SK-N-SH (cell line): Measurements from ENCODE around the gene GLIPR1L1. TPM values are rescaled to one million over a fixed set of nuclear protein-coding genes. Genes with fewer than 3 reads are reported as not detected.

Experiments used
- CTCF ChIA-PET: fragments of 300-600, 350-600 bp; formaldehyde crosslinking; extraction: SDS; loops from one replicate; lab custom pipeline; 2021; lab: Yijun Ruan, JAX
- POLR2A ChIA-PET: fragments of 350-600 bp; sonication (Branson Sonifier 250); formaldehyde crosslinking; extraction: SDS; loops from one replicate; lab custom pipeline; 2020; ENCODE audit warnings: antibody characterized with exemption, inconsistent platforms; lab: Yijun Ruan, JAX
- DNase-seq: peaks from one replicate; pipeline ENCODE4 v3.0.0; 2012
- H2AFZ ChIP-seq: fragments of 200-600 bp; sonication (generic); 2 replicates; pipeline ENCODE4 v1.8.1; 2016; ENCODE audit warnings: antibody characterized with exemption, mild to moderate bottlenecking, low read depth
- H3F3A ChIP-seq: fragments of 200-600 bp; sonication (generic); replicated peaks from 2 replicates; pipeline ENCODE3; 2016; ENCODE audit warnings: antibody characterized with exemption, mild to moderate bottlenecking; ENCODE audit not compliant: insufficient read depth
- H3K27ac ChIP-seq, 2 experiments: fragments of 200-500 bp in 1 of 2; fragments of 200-600 bp in 1 of 2; sonication (Bioruptor generic) in 1 of 2; sonication (generic), shearing (Covaris generic) in 1 of 2; 2 replicates each; pipeline versions ENCODE4 v1.5.1 to v1.6.1; 2014 to 2016; ENCODE audit warnings: low read depth in 2 of 2, inconsistent platforms in 1 of 2, low read length in 1 of 2, mild to moderate bottlenecking in 1 of 2, mixed read lengths in 1 of 2
- H3K27me3 ChIP-seq: fragments of 200-600 bp; sonication (generic), shearing (Covaris generic); 2 replicates; pipeline ENCODE4 v1.6.1; 2016; ENCODE audit warnings: mixed run types; ENCODE audit not compliant: insufficient read depth
- H3K36me3 ChIP-seq, 2 experiments: fragments of 200-500 bp in 1 of 2; fragments of 200-600 bp in 1 of 2; sonication (Bioruptor generic) in 1 of 2; sonication (generic) in 1 of 2; replicated peaks in 1 of 2; 2 replicates each; pipeline versions ENCODE3 to v1.5.1; 2014 to 2016; ENCODE audit warnings: low read length in 1 of 2, mild to moderate bottlenecking in 1 of 2; ENCODE audit not compliant: insufficient read depth in 2 of 2, control insufficient read depth in 1 of 2
- H3K4me1 ChIP-seq, 2 experiments: fragments of 200-500 bp in 1 of 2; fragments of 200-600 bp in 1 of 2; sonication (Bioruptor generic) in 1 of 2; sonication (generic), shearing (Covaris generic) in 1 of 2; 2 replicates each; pipeline versions ENCODE4 v1.5.1 to v1.6.1; 2014 to 2016; ENCODE audit warnings: low read depth in 1 of 2, low read length in 1 of 2, mixed run types in 1 of 2; ENCODE audit not compliant: insufficient read depth in 2 of 2, control insufficient read depth in 1 of 2
- H3K4me2 ChIP-seq: fragments of 200-600 bp; sonication (generic), shearing (Covaris generic); 2 replicates; pipeline ENCODE4 v1.6.1; 2017; ENCODE audit warnings: mixed run types
- H3K4me3 ChIP-seq, 2 experiments: fragments of 200-500 bp in 1 of 2; fragments of 200-600 bp in 1 of 2; sonication (Bioruptor generic) in 1 of 2; sonication (generic), shearing (Covaris generic) in 1 of 2; 2 replicates each; pipeline versions ENCODE4 v1.5.1 to v1.8.1; 2014 to 2016; ENCODE audit warnings: low read depth in 2 of 2, inconsistent platforms in 1 of 2, low read length in 1 of 2, mild to moderate bottlenecking in 1 of 2, mixed read lengths in 1 of 2, moderate library complexity in 1 of 2
- H3K79me2 ChIP-seq: fragments of 200-600 bp; sonication (generic); 2 replicates; pipeline ENCODE4 v1.8.1; 2017; ENCODE audit warnings: mild to moderate bottlenecking; ENCODE audit not compliant: insufficient read depth
- H3K9ac ChIP-seq: fragments of 200-600 bp; sonication (generic); 2 replicates; pipeline ENCODE4 v1.6.1; 2017; ENCODE audit warnings: mixed run types
- H3K9me2 ChIP-seq: fragments of 200-600 bp; sonication (generic); 2 replicates; pipeline ENCODE4 v1.6.1; 2017; ENCODE audit warnings: mixed run types
- H3K9me3 ChIP-seq: fragments of 200-600 bp; sonication (generic); 2 replicates; pipeline ENCODE4 v1.6.1; 2017; ENCODE audit warnings: mixed run types, mild to moderate bottlenecking, moderate library complexity
- H4K20me1 ChIP-seq: fragments of 200-600 bp; sonication (generic); 2 replicates; pipeline ENCODE4 v1.6.1; 2017; ENCODE audit warnings: mild to moderate bottlenecking, mixed run types; ENCODE audit not compliant: insufficient read depth
- ELF1 ChIP-seq: IDR thresholded peaks from 2 replicates; pipeline ENCODE4 v1.4.0; 2012
- EP300 ChIP-seq, 2 experiments: IDR thresholded peaks; 2 replicates each; pipeline versions ENCODE4 v1.4.0 to v1.6.1; 2012; ENCODE audit warnings: borderline replicate concordance in 1 of 2, low read depth in 1 of 2, low read length in 1 of 2
- EZH2phosphoT487 ChIP-seq: fragments of 200-600 bp; sonication (generic); IDR thresholded peaks from 2 replicates; pipeline ENCODE4 v1.6.1; 2017; ENCODE audit warnings: low read depth, mixed run types, mild to moderate bottlenecking, antibody characterized with exemption, moderate library complexity, borderline replicate concordance
- FOSL2 ChIP-seq: IDR thresholded peaks from 2 replicates; pipeline ENCODE4 v1.4.0; 2012; ENCODE audit warnings: low read depth, mild to moderate bottlenecking, moderate library complexity, borderline replicate concordance
- FOXJ3 ChIP-seq: sonication (generic); formaldehyde crosslinking; IDR thresholded peaks from 2 replicates; pipeline ENCODE4 v1.5.1; 2020; ENCODE audit warnings: mild to moderate bottlenecking, missing genetic modification reagents
- JUND ChIP-seq: IDR thresholded peaks from 2 replicates; pipeline ENCODE4 v1.4.0; 2012
- MXI1 ChIP-seq: IDR thresholded peaks from 2 replicates; pipeline ENCODE4 v1.6.1; 2012; ENCODE audit warnings: mild to moderate bottlenecking, low read depth, low read length, improper control_type of control experiment
- NFIC ChIP-seq: IDR thresholded peaks from 2 replicates; pipeline ENCODE4 v1.4.0; 2012; ENCODE audit warnings: borderline replicate concordance
- NRF1 ChIP-seq: IDR thresholded peaks from 2 replicates; pipeline ENCODE4 v1.6.1; 2012; ENCODE audit warnings: low read depth, mild to moderate bottlenecking, low read length
- POLR2AphosphoS5 ChIP-seq: IDR thresholded peaks from 2 replicates; pipeline ENCODE4 v1.6.1; 2012; ENCODE audit warnings: low read depth, low read length
- RCOR1 ChIP-seq: fragments of 150-350 bp; IDR thresholded peaks from 2 replicates; pipeline ENCODE4 v1.6.1; 2017; ENCODE audit warnings: antibody characterized with exemption, low read length
- RXRA ChIP-seq: IDR thresholded peaks from 2 replicates; pipeline ENCODE4 v1.4.0; 2012; ENCODE audit warnings: low read depth, mild to moderate bottlenecking, borderline replicate concordance
- SIN3A ChIP-seq: IDR thresholded peaks from 2 replicates; pipeline ENCODE4 v1.6.1; 2012; ENCODE audit warnings: low read depth, mild to moderate bottlenecking, low read length, moderate library complexity, borderline replicate concordance
- SMC3 ChIP-seq: IDR thresholded peaks from 2 replicates; pipeline ENCODE4 v1.6.1; 2012; ENCODE audit warnings: low read depth, low read length, improper control_type of control experiment
- TEAD4 ChIP-seq: IDR thresholded peaks from 2 replicates; pipeline ENCODE4 v1.4.0; 2012; ENCODE audit warnings: mild to moderate bottlenecking, borderline replicate concordance; ENCODE audit not compliant: insufficient read depth
- WGBS: methylation state at CpG from one replicate; pipeline ENCODE4 v1.1.6; 2017; ENCODE audit warnings: low lambda C conversion rate; 5-methylcytosine and 5-hydroxymethylcytosine counted together
- polyA plus RNA-seq, 3 experiments: library from polyadenylated mRNA; depleted of rRNA; stranded (reverse); fragments of >200 nt; gene quantifications; 2 replicates each; pipeline ENCODE4 v1.2.3, GENCODE V29; 2012
- TF ChIP-seq, protein P1 (sequence below): IDR thresholded peaks from 2 replicates; pipeline ENCODE4 v1.4.0; 2012; ENCODE audit warnings: low read depth, borderline replicate concordance
- TF ChIP-seq, protein P2 (sequence below): fragments of 150-350 bp; IDR thresholded peaks from 2 replicates; pipeline ENCODE4 v1.6.1; 2017; ENCODE audit warnings: antibody characterized with exemption, low read length, low read depth, borderline replicate concordance
- TF ChIP-seq, protein P3 (sequence below): fragments of 200-600 bp; sonication (generic); IDR thresholded peaks from 2 replicates; pipeline ENCODE4 v1.6.1; 2017; ENCODE audit warnings: antibody characterized with exemption, mild to moderate bottlenecking, moderate library complexity
- TF ChIP-seq, protein P4 (sequence below): IDR thresholded peaks from 2 replicates; pipeline ENCODE4; 2012

Gene GLIPR1L1
- polyA plus RNA-seq, 1 of the 3 experiments (the other 2 are of a cell fraction) = not detected

DNA sequence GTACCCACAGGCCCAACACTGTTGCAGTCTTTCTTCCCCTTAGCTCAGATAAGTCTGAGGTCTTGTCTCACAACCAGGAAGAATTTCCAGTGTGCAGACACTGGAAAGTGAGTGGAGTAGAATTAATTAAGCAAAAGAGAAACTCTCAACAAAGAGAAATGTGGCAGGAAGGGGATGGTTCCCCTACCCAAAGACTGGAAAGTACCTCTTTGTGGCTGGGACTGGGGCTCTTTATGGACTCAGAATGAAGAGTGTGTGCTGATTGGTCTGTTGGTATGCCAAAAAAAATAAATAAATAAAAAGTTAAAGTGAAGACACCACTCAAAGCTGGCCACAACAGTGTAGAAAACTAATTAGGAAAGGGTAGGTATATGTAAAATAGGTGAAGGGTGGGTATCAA, 26.4 kb downstream of the GLIPR1L1 start:
- peaks cover 4% of the 10 kb centered on the region for H3F3A ChIP-seq
- no peaks in the 10 kb centered on the region for H3K9me2 ChIP-seq
- POLR2A ChIA-PET = no interaction called here
- H4K20me1 ChIP-seq = no peaks in the 10 kb centered on the region
- no peak overlapping the region for H3K4me2 ChIP-seq
- TF ChIP-seq ELF1 = no peak
- TF ChIP-seq RXRA = no peak
- CTCF ChIA-PET = interaction anchor here (1.6 kb wide), 1 partner anchor 30 kb away, joined by 4 read pairs; the partner anchor contains the start of gene GLIPR1L2
- H3K9me3 ChIP-seq = no peaks in the 10 kb centered on the region; the same call in 1 of the 2 replicates
- no peaks in the 10 kb centered on the region for H3K27me3 ChIP-seq
- no peaks in the 10 kb centered on the region for H3K4me1 ChIP-seq
- H3K4me3 ChIP-seq = no peak overlapping the region
- H3K27ac ChIP-seq = no peak overlapping the region
- H2AFZ ChIP-seq = no peak overlapping the region
- peaks cover 0 to 5% of the 10 kb centered on the region in 2 experiments for H3K36me3 ChIP-seq
- H3K9ac ChIP-seq = no peak overlapping the region
- H3K79me2 ChIP-seq = no peaks in the 10 kb centered on the region; the same call in 1 of the 2 replicates
- no peak for DNase-seq

DNA sequence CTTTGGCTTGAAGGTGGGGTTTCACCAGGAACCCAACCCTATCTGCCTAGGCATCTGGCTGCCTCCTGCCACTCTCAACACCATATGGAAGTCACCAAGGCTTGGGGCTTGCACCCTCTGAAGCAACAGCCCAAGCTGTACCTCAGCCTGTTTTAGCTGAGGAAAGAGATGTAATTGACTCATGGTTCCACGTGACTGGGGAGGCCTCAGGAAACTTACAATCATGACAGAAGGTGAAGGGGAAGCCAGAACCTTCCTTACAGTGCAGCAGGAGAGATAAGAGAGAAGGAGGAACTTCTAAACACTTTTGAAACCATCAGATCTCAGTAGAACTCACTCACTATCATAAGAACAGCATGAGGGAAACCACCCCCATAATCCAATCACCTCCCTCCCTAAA, 26.9 kb downstream of the GLIPR1L1 start:
- no peak for DNase-seq
- no peak overlapping the region for H2AFZ ChIP-seq
- no peaks in the 10 kb centered on the region; the same call in 1 of the 2 replicates for H3K9me3 ChIP-seq
- H3K27me3 ChIP-seq = no peaks in the 10 kb centered on the region
- H4K20me1 ChIP-seq = no peaks in the 10 kb centered on the region
- H3K79me2 ChIP-seq = no peaks in the 10 kb centered on the region; the same call in 1 of the 2 replicates
- ChIA-PET POLR2A (no interaction called here), CTCF (interaction anchor here (1.6 kb wide), 1 partner anchor 30 kb away, joined by 4 read pairs; the partner anchor contains the start of gene GLIPR1L2)
- H3F3A ChIP-seq = peaks cover 4% of the 10 kb centered on the region
- no peak overlapping the region for H3K9ac ChIP-seq
- H3K4me3 ChIP-seq = no peak overlapping the region
- H3K9me2 ChIP-seq = no peaks in the 10 kb centered on the region
- H3K4me2 ChIP-seq = no peak overlapping the region
- peaks cover 0 to 5% of the 10 kb centered on the region in 2 experiments for H3K36me3 ChIP-seq
- TF ChIP-seq EZH2phosphoT487 (no peak), JUND (no peak), FOXJ3 (CRISPR knock-in tag) (no peak), RCOR1 (no peak), ELF1 (no peak), NFIC (no peak), POLR2AphosphoS5 (no peak), EP300 (IDR thresholded peaks at IDR 0.05; ENCODE audit: borderline replicate concordance in 1 of 2, low read depth in 1 of 2, low read length in 1 of 2) (no peak), MXI1 (no peak), SIN3A (no peak), NRF1 (no peak), FOSL2 (no peak), SMC3 (no peak), TEAD4 (no peak)
- TF ChIP-seq, protein P1, sequence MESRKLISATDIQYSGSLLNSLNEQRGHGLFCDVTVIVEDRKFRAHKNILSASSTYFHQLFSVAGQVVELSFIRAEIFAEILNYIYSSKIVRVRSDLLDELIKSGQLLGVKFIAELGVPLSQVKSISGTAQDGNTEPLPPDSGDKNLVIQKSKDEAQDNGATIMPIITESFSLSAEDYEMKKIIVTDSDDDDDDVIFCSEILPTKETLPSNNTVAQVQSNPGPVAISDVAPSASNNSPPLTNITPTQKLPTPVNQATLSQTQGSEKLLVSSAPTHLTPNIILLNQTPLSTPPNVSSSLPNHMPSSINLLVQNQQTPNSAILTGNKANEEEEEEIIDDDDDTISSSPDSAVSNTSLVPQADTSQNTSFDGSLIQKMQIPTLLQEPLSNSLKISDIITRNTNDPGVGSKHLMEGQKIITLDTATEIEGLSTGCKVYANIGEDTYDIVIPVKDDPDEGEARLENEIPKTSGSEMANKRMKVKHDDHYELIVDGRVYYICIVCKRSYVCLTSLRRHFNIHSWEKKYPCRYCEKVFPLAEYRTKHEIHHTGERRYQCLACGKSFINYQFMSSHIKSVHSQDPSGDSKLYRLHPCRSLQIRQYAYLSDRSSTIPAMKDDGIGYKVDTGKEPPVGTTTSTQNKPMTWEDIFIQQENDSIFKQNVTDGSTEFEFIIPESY = no peak
- TF ChIP-seq, protein P2, sequence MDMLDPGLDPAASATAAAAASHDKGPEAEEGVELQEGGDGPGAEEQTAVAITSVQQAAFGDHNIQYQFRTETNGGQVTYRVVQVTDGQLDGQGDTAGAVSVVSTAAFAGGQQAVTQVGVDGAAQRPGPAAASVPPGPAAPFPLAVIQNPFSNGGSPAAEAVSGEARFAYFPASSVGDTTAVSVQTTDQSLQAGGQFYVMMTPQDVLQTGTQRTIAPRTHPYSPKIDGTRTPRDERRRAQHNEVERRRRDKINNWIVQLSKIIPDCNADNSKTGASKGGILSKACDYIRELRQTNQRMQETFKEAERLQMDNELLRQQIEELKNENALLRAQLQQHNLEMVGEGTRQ = no peak
- TF ChIP-seq, protein P3, sequence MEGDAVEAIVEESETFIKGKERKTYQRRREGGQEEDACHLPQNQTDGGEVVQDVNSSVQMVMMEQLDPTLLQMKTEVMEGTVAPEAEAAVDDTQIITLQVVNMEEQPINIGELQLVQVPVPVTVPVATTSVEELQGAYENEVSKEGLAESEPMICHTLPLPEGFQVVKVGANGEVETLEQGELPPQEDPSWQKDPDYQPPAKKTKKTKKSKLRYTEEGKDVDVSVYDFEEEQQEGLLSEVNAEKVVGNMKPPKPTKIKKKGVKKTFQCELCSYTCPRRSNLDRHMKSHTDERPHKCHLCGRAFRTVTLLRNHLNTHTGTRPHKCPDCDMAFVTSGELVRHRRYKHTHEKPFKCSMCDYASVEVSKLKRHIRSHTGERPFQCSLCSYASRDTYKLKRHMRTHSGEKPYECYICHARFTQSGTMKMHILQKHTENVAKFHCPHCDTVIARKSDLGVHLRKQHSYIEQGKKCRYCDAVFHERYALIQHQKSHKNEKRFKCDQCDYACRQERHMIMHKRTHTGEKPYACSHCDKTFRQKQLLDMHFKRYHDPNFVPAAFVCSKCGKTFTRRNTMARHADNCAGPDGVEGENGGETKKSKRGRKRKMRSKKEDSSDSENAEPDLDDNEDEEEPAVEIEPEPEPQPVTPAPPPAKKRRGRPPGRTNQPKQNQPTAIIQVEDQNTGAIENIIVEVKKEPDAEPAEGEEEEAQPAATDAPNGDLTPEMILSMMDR = no peak
- TF ChIP-seq, protein P4, sequence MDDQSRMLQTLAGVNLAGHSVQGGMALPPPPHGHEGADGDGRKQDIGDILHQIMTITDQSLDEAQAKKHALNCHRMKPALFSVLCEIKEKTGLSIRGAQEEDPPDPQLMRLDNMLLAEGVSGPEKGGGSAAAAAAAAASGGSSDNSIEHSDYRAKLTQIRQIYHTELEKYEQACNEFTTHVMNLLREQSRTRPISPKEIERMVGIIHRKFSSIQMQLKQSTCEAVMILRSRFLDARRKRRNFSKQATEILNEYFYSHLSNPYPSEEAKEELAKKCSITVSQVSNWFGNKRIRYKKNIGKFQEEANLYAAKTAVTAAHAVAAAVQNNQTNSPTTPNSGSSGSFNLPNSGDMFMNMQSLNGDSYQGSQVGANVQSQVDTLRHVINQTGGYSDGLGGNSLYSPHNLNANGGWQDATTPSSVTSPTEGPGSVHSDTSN = no peak
- H3K27ac ChIP-seq = no peak overlapping the region
- 43% methylated on average over 1 of the region's 1 CpG for WGBS
- peaks cover 0 to 5% of the 10 kb centered on the region in 2 experiments; a peak in 1 of 4 replicates for H3K4me1 ChIP-seq
